HEK293 (cell line): Measurements from ENCODE around the gene TMEM183A.

Source experiments
- FEZF1 ChIP-seq: fragments of 450-650 bp; formaldehyde crosslinking; IDR thresholded peaks from 2 replicates; pipeline ENCODE4 v1.5.1; 2016; ENCODE audit warnings: missing biosample characterization, missing genetic modification characterization
- KLF8 ChIP-seq: fragments of 450-650 bp; formaldehyde crosslinking; IDR thresholded peaks from 2 replicates; pipeline ENCODE4 v1.5.1; 2016; ENCODE audit warnings: missing biosample characterization, missing genetic modification characterization
- SP2 ChIP-seq: fragments of 450-650 bp; formaldehyde crosslinking; IDR thresholded peaks from 2 replicates; pipeline ENCODE4 v1.5.1; 2016; ENCODE audit warnings: missing biosample characterization, missing genetic modification characterization
- YY1 ChIP-seq: fragments of 450-650 bp; formaldehyde crosslinking; IDR thresholded peaks from 2 replicates; pipeline ENCODE4 v1.5.1; 2018; ENCODE audit warnings: missing biosample characterization, missing genetic modification characterization
- ZBTB17 ChIP-seq: fragments of 450-650 bp; formaldehyde crosslinking; IDR thresholded peaks from 2 replicates; pipeline ENCODE4 v1.5.1; 2016; ENCODE audit warnings: missing biosample characterization, missing genetic modification characterization
- ZBTB8A ChIP-seq: fragments of 450-650 bp; formaldehyde crosslinking; IDR thresholded peaks from 2 replicates; pipeline ENCODE4 v1.5.1; 2016; ENCODE audit warnings: missing biosample characterization, missing genetic modification characterization
- ZFHX2 ChIP-seq: fragments of 450-650 bp; formaldehyde crosslinking; conservative IDR thresholded peaks from 2 replicates; pipeline ENCODE4 v1.5.1; 2016; ENCODE audit warnings: missing biosample characterization, missing genetic modification characterization
- ZFP69B ChIP-seq: fragments of 450-650 bp; formaldehyde crosslinking; IDR thresholded peaks from 2 replicates; pipeline ENCODE4 v1.5.1; 2016; ENCODE audit warnings: missing biosample characterization, missing genetic modification characterization
- ZIC2 ChIP-seq: fragments of 450-650 bp; formaldehyde crosslinking; IDR thresholded peaks from 2 replicates; pipeline ENCODE4 v1.5.1; 2016; ENCODE audit warnings: missing biosample characterization, missing genetic modification characterization
- ZNF175 ChIP-seq: fragments of 450-650 bp; formaldehyde crosslinking; IDR thresholded peaks from 2 replicates; pipeline ENCODE4 v1.5.1; 2016; ENCODE audit warnings: missing biosample characterization, missing genetic modification characterization
- ZNF211 ChIP-seq: fragments of 450-650 bp; formaldehyde crosslinking; IDR thresholded peaks from 2 replicates; pipeline ENCODE4 v1.5.1; 2016; ENCODE audit warnings: low read depth, missing biosample characterization, missing genetic modification characterization
- ZNF223 ChIP-seq: fragments of 450-650 bp; formaldehyde crosslinking; IDR thresholded peaks from 2 replicates; pipeline ENCODE4 v1.5.1; 2016; ENCODE audit warnings: missing biosample characterization, missing genetic modification characterization
- ZNF24 ChIP-seq: fragments of 450-650 bp; formaldehyde crosslinking; IDR thresholded peaks from 2 replicates; pipeline ENCODE4 v1.5.1; 2016; ENCODE audit warnings: missing biosample characterization, missing genetic modification characterization
- ZNF266 ChIP-seq: fragments of 450-650 bp; formaldehyde crosslinking; IDR thresholded peaks from 2 replicates; pipeline ENCODE4 v1.5.1; 2016; ENCODE audit warnings: missing biosample characterization, missing genetic modification characterization, low read depth
- ZNF341 ChIP-seq: fragments of 450-650 bp; formaldehyde crosslinking; IDR thresholded peaks from 2 replicates; pipeline ENCODE4; 2016; ENCODE audit warnings: low read depth, missing biosample characterization, missing genetic modification characterization
- ZNF366 ChIP-seq: fragments of 450-650 bp; formaldehyde crosslinking; conservative IDR thresholded peaks from 2 replicates; pipeline ENCODE4 v1.5.1; 2016; ENCODE audit warnings: missing biosample characterization, missing genetic modification characterization
- ZNF391 ChIP-seq: fragments of 450-650 bp; formaldehyde crosslinking; IDR thresholded peaks from 2 replicates; pipeline ENCODE4 v1.5.1; 2016; ENCODE audit warnings: low read depth, missing biosample characterization, missing genetic modification characterization, borderline replicate concordance
- ZNF48 ChIP-seq: fragments of 450-650 bp; formaldehyde crosslinking; IDR thresholded peaks from 2 replicates; pipeline ENCODE4 v1.5.1; 2016; ENCODE audit warnings: missing biosample characterization, missing genetic modification characterization
- ZNF510 ChIP-seq: fragments of 450-650 bp; formaldehyde crosslinking; IDR thresholded peaks from 2 replicates; pipeline ENCODE4 v1.5.1; 2018; ENCODE audit warnings: mild to moderate bottlenecking, missing genetic modification characterization, missing biosample characterization; ENCODE audit not compliant: insufficient replicate concordance
- ZXDB ChIP-seq: fragments of 450-650 bp; formaldehyde crosslinking; IDR thresholded peaks from 2 replicates; pipeline ENCODE4 v1.5.1; 2016; ENCODE audit warnings: missing biosample characterization, missing genetic modification characterization
- TF ChIP-seq, protein P1 (sequence below): fragments of 450-650 bp; formaldehyde crosslinking; IDR thresholded peaks from 2 replicates; pipeline ENCODE4 v1.5.1; 2016; ENCODE audit warnings: missing biosample characterization, missing genetic modification characterization
- TF ChIP-seq, protein P2 (sequence below): sonication (generic); formaldehyde crosslinking; IDR thresholded peaks from 2 replicates; pipeline ENCODE4 v1.8.1; 2022; ENCODE audit warnings: mild to moderate bottlenecking, moderate library complexity, missing genetic modification reagents
- TF ChIP-seq, protein P3 (sequence below): fragments of 450-650 bp; formaldehyde crosslinking; optimal IDR thresholded peaks from 2 replicates; pipeline ENCODE3; 2016; ENCODE audit warnings: missing biosample characterization, mild to moderate bottlenecking, missing genetic modification characterization
- TF ChIP-seq, protein P4 (sequence below): fragments of 450-650 bp; formaldehyde crosslinking; IDR thresholded peaks from 2 replicates; pipeline ENCODE4 v1.5.1; 2016; ENCODE audit warnings: missing biosample characterization, missing genetic modification characterization
- TF ChIP-seq, protein P5 (sequence below): fragments of 450-650 bp; formaldehyde crosslinking; IDR thresholded peaks from 2 replicates; pipeline ENCODE4 v1.5.1; 2016; ENCODE audit warnings: missing biosample characterization, missing genetic modification characterization
- TF ChIP-seq, protein P6 (sequence below): fragments of 450-650 bp; formaldehyde crosslinking; IDR thresholded peaks from 2 replicates; pipeline ENCODE4 v1.5.1; 2016; ENCODE audit warnings: missing biosample characterization, missing genetic modification characterization
- TF ChIP-seq, protein P7 (sequence below): fragments of 450-650 bp; formaldehyde crosslinking; IDR thresholded peaks from 2 replicates; pipeline ENCODE4 v1.5.1; 2016; ENCODE audit warnings: missing biosample characterization, missing genetic modification characterization

Gene TMEM183A

DNA sequence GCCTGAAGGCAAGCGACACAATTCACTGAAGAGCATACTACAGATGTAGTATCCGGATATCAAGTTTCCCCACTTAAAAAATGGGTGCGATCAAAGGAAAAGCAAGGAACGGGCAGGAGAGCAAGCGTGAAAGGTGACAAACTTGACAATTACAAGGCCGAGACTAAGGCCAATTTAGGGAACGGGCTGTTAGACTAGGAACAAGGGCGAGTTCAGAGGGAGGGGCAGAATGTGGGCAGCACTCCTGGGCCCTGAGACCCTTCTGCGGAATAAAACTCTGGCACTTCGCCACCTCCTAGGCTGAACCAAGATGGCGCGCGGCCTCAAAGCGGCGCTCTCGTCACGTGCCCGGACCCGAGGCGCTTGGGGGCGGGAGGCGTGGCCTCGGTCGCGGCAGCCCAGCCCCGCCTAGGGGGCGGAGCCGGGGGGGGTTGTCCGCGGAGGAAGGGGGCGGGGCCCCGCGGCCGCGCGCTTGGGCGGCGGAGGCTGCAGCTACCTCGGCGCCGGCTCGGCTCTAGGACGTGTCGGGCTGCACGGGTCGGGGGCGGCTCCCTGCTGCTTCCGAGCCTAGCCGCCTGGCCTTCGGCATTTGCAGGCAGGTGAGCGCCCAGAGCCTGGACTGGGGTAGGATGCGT lies 19.0 kb downstream of the TMEM183A start, which contains the start of gene PPFIA4 (continued):
- peak; percentile 79; the same call in 1 of the 2 replicates for TF ChIP-seq ZXDB
- TF ChIP-seq ZNF341 (tag by site-specific recombination): peak; percentile 59; the same call in 1 of the 2 replicates
- no peak for TF ChIP-seq ZBTB8A (tag by site-specific recombination)
- TF ChIP-seq FEZF1: peak; percentile 20; the same call in 1 of the 2 replicates
- TF ChIP-seq, protein P1, sequence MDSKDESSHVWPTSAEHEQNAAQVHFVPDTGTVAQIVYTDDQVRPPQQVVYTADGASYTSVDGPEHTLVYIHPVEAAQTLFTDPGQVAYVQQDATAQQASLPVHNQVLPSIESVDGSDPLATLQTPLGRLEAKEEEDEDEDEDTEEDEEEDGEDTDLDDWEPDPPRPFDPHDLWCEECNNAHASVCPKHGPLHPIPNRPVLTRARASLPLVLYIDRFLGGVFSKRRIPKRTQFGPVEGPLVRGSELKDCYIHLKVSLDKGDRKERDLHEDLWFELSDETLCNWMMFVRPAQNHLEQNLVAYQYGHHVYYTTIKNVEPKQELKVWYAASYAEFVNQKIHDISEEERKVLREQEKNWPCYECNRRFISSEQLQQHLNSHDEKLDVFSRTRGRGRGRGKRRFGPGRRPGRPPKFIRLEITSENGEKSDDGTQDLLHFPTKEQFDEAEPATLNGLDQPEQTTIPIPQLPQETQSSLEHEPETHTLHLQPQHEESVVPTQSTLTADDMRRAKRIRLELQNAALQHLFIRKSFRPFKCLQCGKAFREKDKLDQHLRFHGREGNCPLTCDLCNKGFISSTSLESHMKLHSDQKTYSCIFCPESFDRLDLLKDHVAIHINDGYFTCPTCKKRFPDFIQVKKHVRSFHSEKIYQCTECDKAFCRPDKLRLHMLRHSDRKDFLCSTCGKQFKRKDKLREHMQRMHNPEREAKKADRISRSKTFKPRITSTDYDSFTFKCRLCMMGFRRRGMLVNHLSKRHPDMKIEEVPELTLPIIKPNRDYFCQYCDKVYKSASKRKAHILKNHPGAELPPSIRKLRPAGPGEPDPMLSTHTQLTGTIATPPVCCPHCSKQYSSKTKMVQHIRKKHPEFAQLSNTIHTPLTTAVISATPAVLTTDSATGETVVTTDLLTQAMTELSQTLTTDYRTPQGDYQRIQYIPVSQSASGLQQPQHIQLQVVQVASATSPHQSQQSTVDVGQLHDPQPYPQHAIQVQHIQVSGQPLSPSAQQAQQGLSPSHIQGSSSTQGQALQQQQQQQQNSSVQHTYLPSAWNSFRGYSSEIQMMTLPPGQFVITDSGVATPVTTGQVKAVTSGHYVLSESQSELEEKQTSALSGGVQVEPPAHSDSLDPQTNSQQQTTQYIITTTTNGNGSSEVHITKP: peak; percentile 40; the same call in 1 of the 2 replicates
- TF ChIP-seq, protein P2, sequence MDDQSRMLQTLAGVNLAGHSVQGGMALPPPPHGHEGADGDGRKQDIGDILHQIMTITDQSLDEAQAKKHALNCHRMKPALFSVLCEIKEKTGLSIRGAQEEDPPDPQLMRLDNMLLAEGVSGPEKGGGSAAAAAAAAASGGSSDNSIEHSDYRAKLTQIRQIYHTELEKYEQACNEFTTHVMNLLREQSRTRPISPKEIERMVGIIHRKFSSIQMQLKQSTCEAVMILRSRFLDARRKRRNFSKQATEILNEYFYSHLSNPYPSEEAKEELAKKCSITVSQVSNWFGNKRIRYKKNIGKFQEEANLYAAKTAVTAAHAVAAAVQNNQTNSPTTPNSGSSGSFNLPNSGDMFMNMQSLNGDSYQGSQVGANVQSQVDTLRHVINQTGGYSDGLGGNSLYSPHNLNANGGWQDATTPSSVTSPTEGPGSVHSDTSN (CRISPR knock-in tag): peak; percentile 23; the same call in 1 of the 2 replicates
- peak; percentile 89 for TF ChIP-seq YY1 (tag by site-specific recombination)
- TF ChIP-seq ZNF266 (tag by site-specific recombination): no peak
- peak; percentile 53; the same call in 1 of the 2 replicates for TF ChIP-seq ZBTB17 (tag by site-specific recombination)
- TF ChIP-seq, protein P3, sequence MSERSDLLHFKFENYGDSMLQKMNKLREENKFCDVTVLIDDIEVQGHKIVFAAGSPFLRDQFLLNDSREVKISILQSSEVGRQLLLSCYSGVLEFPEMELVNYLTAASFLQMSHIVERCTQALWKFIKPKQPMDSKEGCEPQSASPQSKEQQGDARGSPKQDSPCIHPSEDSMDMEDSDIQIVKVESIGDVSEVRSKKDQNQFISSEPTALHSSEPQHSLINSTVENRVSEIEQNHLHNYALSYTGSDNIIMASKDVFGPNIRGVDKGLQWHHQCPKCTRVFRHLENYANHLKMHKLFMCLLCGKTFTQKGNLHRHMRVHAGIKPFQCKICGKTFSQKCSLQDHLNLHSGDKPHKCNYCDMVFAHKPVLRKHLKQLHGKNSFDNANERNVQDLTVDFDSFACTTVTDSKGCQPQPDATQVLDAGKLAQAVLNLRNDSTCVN (tag by site-specific recombination): peak; percentile 61
- peak; percentile 28; the same call in 1 of the 2 replicates for TF ChIP-seq ZFP69B (tag by site-specific recombination)
- TF ChIP-seq, protein P4, sequence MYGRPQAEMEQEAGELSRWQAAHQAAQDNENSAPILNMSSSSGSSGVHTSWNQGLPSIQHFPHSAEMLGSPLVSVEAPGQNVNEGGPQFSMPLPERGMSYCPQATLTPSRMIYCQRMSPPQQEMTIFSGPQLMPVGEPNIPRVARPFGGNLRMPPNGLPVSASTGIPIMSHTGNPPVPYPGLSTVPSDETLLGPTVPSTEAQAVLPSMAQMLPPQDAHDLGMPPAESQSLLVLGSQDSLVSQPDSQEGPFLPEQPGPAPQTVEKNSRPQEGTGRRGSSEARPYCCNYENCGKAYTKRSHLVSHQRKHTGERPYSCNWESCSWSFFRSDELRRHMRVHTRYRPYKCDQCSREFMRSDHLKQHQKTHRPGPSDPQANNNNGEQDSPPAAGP (tag by site-specific recombination): no peak
- TF ChIP-seq, protein P5, sequence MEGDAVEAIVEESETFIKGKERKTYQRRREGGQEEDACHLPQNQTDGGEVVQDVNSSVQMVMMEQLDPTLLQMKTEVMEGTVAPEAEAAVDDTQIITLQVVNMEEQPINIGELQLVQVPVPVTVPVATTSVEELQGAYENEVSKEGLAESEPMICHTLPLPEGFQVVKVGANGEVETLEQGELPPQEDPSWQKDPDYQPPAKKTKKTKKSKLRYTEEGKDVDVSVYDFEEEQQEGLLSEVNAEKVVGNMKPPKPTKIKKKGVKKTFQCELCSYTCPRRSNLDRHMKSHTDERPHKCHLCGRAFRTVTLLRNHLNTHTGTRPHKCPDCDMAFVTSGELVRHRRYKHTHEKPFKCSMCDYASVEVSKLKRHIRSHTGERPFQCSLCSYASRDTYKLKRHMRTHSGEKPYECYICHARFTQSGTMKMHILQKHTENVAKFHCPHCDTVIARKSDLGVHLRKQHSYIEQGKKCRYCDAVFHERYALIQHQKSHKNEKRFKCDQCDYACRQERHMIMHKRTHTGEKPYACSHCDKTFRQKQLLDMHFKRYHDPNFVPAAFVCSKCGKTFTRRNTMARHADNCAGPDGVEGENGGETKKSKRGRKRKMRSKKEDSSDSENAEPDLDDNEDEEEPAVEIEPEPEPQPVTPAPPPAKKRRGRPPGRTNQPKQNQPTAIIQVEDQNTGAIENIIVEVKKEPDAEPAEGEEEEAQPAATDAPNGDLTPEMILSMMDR: peak; percentile 41; the same call in 1 of the 2 replicates
- peak; percentile 54; the same call in 1 of the 2 replicates for TF ChIP-seq KLF8 (tag by site-specific recombination)
- no peak for TF ChIP-seq ZNF211
- TF ChIP-seq ZNF223: no peak
- TF ChIP-seq ZNF366 (tag by site-specific recombination): peak; percentile 56; the same call in 1 of the 2 replicates
- TF ChIP-seq, protein P6, sequence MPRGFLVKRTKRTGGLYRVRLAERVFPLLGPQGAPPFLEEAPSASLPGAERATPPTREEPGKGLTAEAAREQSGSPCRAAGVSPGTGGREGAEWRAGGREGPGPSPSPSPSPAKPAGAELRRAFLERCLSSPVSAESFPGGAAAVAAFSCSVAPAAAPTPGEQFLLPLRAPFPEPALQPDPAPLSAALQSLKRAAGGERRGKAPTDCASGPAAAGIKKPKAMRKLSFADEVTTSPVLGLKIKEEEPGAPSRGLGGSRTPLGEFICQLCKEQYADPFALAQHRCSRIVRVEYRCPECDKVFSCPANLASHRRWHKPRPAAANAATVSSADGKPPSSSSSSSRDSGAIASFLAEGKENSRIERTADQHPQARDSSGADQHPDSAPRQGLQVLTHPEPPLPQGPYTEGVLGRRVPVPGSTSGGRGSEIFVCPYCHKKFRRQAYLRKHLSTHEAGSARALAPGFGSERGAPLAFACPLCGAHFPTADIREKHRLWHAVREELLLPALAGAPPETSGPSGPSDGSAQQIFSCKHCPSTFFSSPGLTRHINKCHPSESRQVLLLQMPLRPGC (tag by site-specific recombination): 0 out of 2 replicates have a peak, but pooled peaks have one; percentile 10
- TF ChIP-seq ZNF48 (tag by site-specific recombination): no peak
- TF ChIP-seq ZNF175 (tag by site-specific recombination): no peak
- TF ChIP-seq ZNF391 (tag by site-specific recombination): no peak
- peak; percentile 45; the same call in 1 of the 2 replicates for TF ChIP-seq ZFHX2 (tag by site-specific recombination)
- peak; percentile 40; the same call in 1 of the 2 replicates for TF ChIP-seq ZIC2 (tag by site-specific recombination)
- TF ChIP-seq ZNF24: peak; percentile 48; the same call in 1 of the 2 replicates
- TF ChIP-seq, protein P7, sequence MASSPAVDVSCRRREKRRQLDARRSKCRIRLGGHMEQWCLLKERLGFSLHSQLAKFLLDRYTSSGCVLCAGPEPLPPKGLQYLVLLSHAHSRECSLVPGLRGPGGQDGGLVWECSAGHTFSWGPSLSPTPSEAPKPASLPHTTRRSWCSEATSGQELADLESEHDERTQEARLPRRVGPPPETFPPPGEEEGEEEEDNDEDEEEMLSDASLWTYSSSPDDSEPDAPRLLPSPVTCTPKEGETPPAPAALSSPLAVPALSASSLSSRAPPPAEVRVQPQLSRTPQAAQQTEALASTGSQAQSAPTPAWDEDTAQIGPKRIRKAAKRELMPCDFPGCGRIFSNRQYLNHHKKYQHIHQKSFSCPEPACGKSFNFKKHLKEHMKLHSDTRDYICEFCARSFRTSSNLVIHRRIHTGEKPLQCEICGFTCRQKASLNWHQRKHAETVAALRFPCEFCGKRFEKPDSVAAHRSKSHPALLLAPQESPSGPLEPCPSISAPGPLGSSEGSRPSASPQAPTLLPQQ (tag by site-specific recombination): peak; percentile 72; the same call in 1 of the 2 replicates
- peak; percentile 54 for TF ChIP-seq SP2 (tag by site-specific recombination)
- no peak for TF ChIP-seq ZNF510
